ENCODE results near the gene MAFB. TPM values are rescaled to one million over a fixed set of nuclear protein-coding genes. Genes with fewer than 3 reads are reported as not detected.

MAFB gene
- total and polyA plus RNA-seq, 2 donors from 2014 or later = 10.4 to 39.6 TPM

GRCh38 chr20:40714916-40715315, 25.9 kb upstream of the MAFB start:
- Histone ChIP-seq H3K4me1 (ENCODE audit: control insufficient read depth in 2 of 3, insufficient read depth in 2 of 3, low read depth in 1 of 3, low read length in 3 of 3) (no peaks in the 10 kb centered on the region), H3K4me3 (ENCODE audit: low read length in 3 of 3) (no peak overlapping the region), H3K27ac (ENCODE audit: low read depth in 2 of 2, low read length in 2 of 2) (no peak overlapping the region), H3K36me3 (ENCODE audit: control insufficient read depth in 2 of 3, insufficient read depth in 3 of 3, low read length in 3 of 3) (no peaks in the 10 kb centered on the region), H3K9ac (ENCODE audit: low read length in 3 of 3) (no peak overlapping the region), H3K9me3 (ENCODE audit: control insufficient read depth in 2 of 3, insufficient read depth in 1 of 3, low read length in 3 of 3) (no peaks in the 10 kb centered on the region), H3K27me3 (ENCODE audit: control insufficient read depth, insufficient read depth, low read length) (no peaks in the 10 kb centered on the region)
- TF ChIP-seq CTCF (IDR thresholded peaks at IDR 0.05; ENCODE audit: borderline replicate concordance, extremely low read depth, insufficient read depth) = no peak
- FAIRE-seq (no peak), DNase-seq (no peak)
- intact Hi-C loops (cut with DNase I) = no loop called here

GRCh38 chr20:40714109-40714508, 25.1 kb upstream of the MAFB start:
- H3K9ac ChIP-seq (ENCODE audit: low read length in 3 of 3) = no peak overlapping the region
- no peak overlapping the region for H3K27ac ChIP-seq (ENCODE audit: low read depth in 2 of 2, low read length in 2 of 2)
- intact Hi-C loops (cut with DNase I) = no loop called here
- H3K27me3 ChIP-seq (ENCODE audit: control insufficient read depth, insufficient read depth, low read length) = no peaks in the 10 kb centered on the region
- no peak overlapping the region for H3K4me3 ChIP-seq (ENCODE audit: low read length in 3 of 3)
- no peaks in the 10 kb centered on the region for H3K9me3 ChIP-seq (ENCODE audit: control insufficient read depth in 2 of 3, insufficient read depth in 1 of 3, low read length in 3 of 3)
- FAIRE-seq = no peak
- DNase-seq = no peak
- H3K4me1 ChIP-seq (ENCODE audit: control insufficient read depth in 2 of 3, insufficient read depth in 2 of 3, low read depth in 1 of 3, low read length in 3 of 3) = no peaks in the 10 kb centered on the region
- no peak for TF ChIP-seq CTCF (IDR thresholded peaks at IDR 0.05; ENCODE audit: borderline replicate concordance, extremely low read depth, insufficient read depth)
- H3K36me3 ChIP-seq (ENCODE audit: control insufficient read depth in 2 of 3, insufficient read depth in 3 of 3, low read length in 3 of 3) = no peaks in the 10 kb centered on the region

- no peaks in the 10 kb centered on the region for H3K9me3 ChIP-seq (ENCODE audit: control insufficient read depth in 2 of 3, insufficient read depth in 1 of 3, low read length in 3 of 3)
- DNase-seq (no peak), FAIRE-seq (no peak)
- no peak overlapping the region for H3K9ac ChIP-seq (ENCODE audit: low read length in 3 of 3)
- intact Hi-C loops (cut with DNase I) = no loop called here
- H3K27me3 ChIP-seq (ENCODE audit: control insufficient read depth, insufficient read depth, low read length) = no peaks in the 10 kb centered on the region
- no peaks in the 10 kb centered on the region for H3K36me3 ChIP-seq (ENCODE audit: control insufficient read depth in 2 of 3, insufficient read depth in 3 of 3, low read length in 3 of 3)
- H3K27ac ChIP-seq (ENCODE audit: low read depth in 2 of 2, low read length in 2 of 2) = no peak overlapping the region
- no peak for TF ChIP-seq CTCF (IDR thresholded peaks at IDR 0.05; ENCODE audit: borderline replicate concordance, extremely low read depth, insufficient read depth)
- H3K4me1 ChIP-seq (ENCODE audit: control insufficient read depth in 2 of 3, insufficient read depth in 2 of 3, low read depth in 1 of 3, low read length in 3 of 3) = no peaks in the 10 kb centered on the region
- no peak overlapping the region for H3K4me3 ChIP-seq (ENCODE audit: low read length in 3 of 3)
Observed at GRCh38 chr20:40713508-40713907, 24.5 kb upstream of the MAFB start.

GRCh38 chr20:40711079-40711478, 22.0 kb upstream of the MAFB start:
- H3K9ac ChIP-seq (ENCODE audit: low read length in 3 of 3) = no peak overlapping the region
- no peaks in the 10 kb centered on the region for H3K9me3 ChIP-seq (ENCODE audit: control insufficient read depth in 2 of 3, insufficient read depth in 1 of 3, low read length in 3 of 3)
- H3K36me3 ChIP-seq (ENCODE audit: control insufficient read depth in 2 of 3, insufficient read depth in 3 of 3, low read length in 3 of 3) = no peaks in the 10 kb centered on the region
- peaks cover 0 to 4% (median 0%) of the 10 kb centered on the region in 3 donors for H3K4me1 ChIP-seq (ENCODE audit: control insufficient read depth in 2 of 3, insufficient read depth in 2 of 3, low read depth in 1 of 3, low read length in 3 of 3)
- no peak overlapping the region for H3K27ac ChIP-seq (ENCODE audit: low read depth in 2 of 2, low read length in 2 of 2)
- FAIRE-seq (no peak), DNase-seq (no peak)
- no peak for TF ChIP-seq CTCF (IDR thresholded peaks at IDR 0.05; ENCODE audit: borderline replicate concordance, extremely low read depth, insufficient read depth)
- H3K4me3 ChIP-seq (ENCODE audit: low read length in 3 of 3) = no peak overlapping the region
- no peaks in the 10 kb centered on the region for H3K27me3 ChIP-seq (ENCODE audit: control insufficient read depth, insufficient read depth, low read length)
- intact Hi-C loops (cut with DNase I) = no loop called here

All from kidney (tissue), 14 donors.